H9 (cell line): Measurements from ENCODE around the gene GFPT1. TPM values are rescaled to one million over a fixed set of nuclear protein-coding genes. Genes with fewer than 3 reads are reported as not detected.
A peak's percentile ranks its signal among the peaks of the same experiment; 100 is the strongest.

Source experiments
- DNase-seq: peaks from one replicate; pipeline ENCODE4 v3.0.0-alpha.2; 2017
- H2AFZ ChIP-seq: one replicate; pipeline ENCODE4 v1.6.1; 2013; ENCODE audit warnings: mild to moderate bottlenecking, low read length, control low read depth, moderate library complexity
- H2AK5ac ChIP-seq: 2 replicates; pipeline ENCODE4 v1.6.1; 2013; ENCODE audit warnings: low read length, control low read depth, mixed read lengths; ENCODE audit not compliant: insufficient read length
- H2BK120ac ChIP-seq: one replicate; pipeline ENCODE4 v1.6.1; 2013; ENCODE audit warnings: low read depth, mild to moderate bottlenecking, low read length, control low read depth, inconsistent platforms; ENCODE audit not compliant: poor library complexity, severe bottlenecking
- H2BK12ac ChIP-seq: 2 replicates; pipeline ENCODE4 v1.6.1; 2013; ENCODE audit warnings: low read length, control low read depth, mixed read lengths, low read depth; ENCODE audit not compliant: insufficient read length
- H2BK15ac ChIP-seq: 2 replicates; pipeline ENCODE4 v1.6.1; 2013; ENCODE audit warnings: low read depth, low read length, control low read depth
- H2BK20ac ChIP-seq: one replicate; pipeline ENCODE4 v1.6.1; 2013; ENCODE audit warnings: low read depth, mild to moderate bottlenecking, low read length, control low read depth, inconsistent platforms; ENCODE audit not compliant: poor library complexity, severe bottlenecking
- H2BK5ac ChIP-seq: 2 replicates; pipeline ENCODE4 v1.6.1; 2013; ENCODE audit warnings: low read length, control low read depth, mixed read lengths; ENCODE audit not compliant: insufficient read length
- H3K14ac ChIP-seq: 2 replicates; pipeline ENCODE4 v1.6.1; 2013; ENCODE audit warnings: low read length, control low read depth; ENCODE audit not compliant: insufficient read depth
- H3K18ac ChIP-seq: 2 replicates; pipeline ENCODE4 v1.6.1; 2013; ENCODE audit warnings: low read depth, mild to moderate bottlenecking, mixed read lengths, low read length, control low read depth; ENCODE audit not compliant: insufficient read length
- H3K23ac ChIP-seq: 2 replicates; pipeline ENCODE4 v1.6.1; 2013; ENCODE audit warnings: low read length, control low read depth, mixed read lengths, low read depth; ENCODE audit not compliant: insufficient read length
- H3K23me2 ChIP-seq: 2 replicates; pipeline ENCODE4 v1.6.1; 2013; ENCODE audit warnings: low read depth, mild to moderate bottlenecking, mixed read lengths, low read length, control low read depth; ENCODE audit not compliant: insufficient read length, poor library complexity, severe bottlenecking
- H3K27ac ChIP-seq: 2 replicates; pipeline ENCODE4 v1.5.1; 2013; ENCODE audit warnings: low read length, control low read depth, mixed read lengths, low read depth; ENCODE audit not compliant: insufficient read length
- H3K27me3 ChIP-seq: 2 replicates; pipeline ENCODE4 v1.6.1; 2013; ENCODE audit warnings: low read length, control low read depth, inconsistent platforms; ENCODE audit not compliant: insufficient read depth
- H3K4ac ChIP-seq: 2 replicates; pipeline ENCODE4 v1.6.1; 2013; ENCODE audit warnings: low read depth, mild to moderate bottlenecking, control low read depth, inconsistent platforms, low read length, moderate library complexity
- H3K4me1 ChIP-seq: 2 replicates; pipeline ENCODE4 v1.6.1; 2013; ENCODE audit warnings: low read length, control low read depth, inconsistent platforms; ENCODE audit not compliant: insufficient read depth
- H3K4me2 ChIP-seq: 2 replicates; pipeline ENCODE4 v1.6.1; 2013; ENCODE audit warnings: low read length, control low read depth, mixed read lengths; ENCODE audit not compliant: insufficient read length, insufficient read depth
- H3K56ac ChIP-seq: 2 replicates; pipeline ENCODE4 v1.6.1; 2013; ENCODE audit warnings: low read depth, mild to moderate bottlenecking, mixed read lengths, low read length, control low read depth; ENCODE audit not compliant: insufficient read length
- H3K79me1 ChIP-seq: 2 replicates; pipeline ENCODE4 v1.6.1; 2013; ENCODE audit warnings: low read depth, mild to moderate bottlenecking, moderate library complexity, low read length, control low read depth, inconsistent platforms; ENCODE audit not compliant: insufficient read depth, poor library complexity, severe bottlenecking
- H3K79me2 ChIP-seq: 2 replicates; pipeline ENCODE4 v1.6.1; 2013; ENCODE audit warnings: low read length, control low read depth, inconsistent platforms; ENCODE audit not compliant: insufficient read depth
- H3K9ac ChIP-seq: 2 replicates; pipeline ENCODE4 v1.6.1; 2013; ENCODE audit warnings: low read length, control low read depth, mixed read lengths; ENCODE audit not compliant: insufficient read length; ENCODE audit errors: extremely low read depth
- H3K9me3 ChIP-seq: one replicate; pipeline ENCODE4 v1.6.1; 2013; ENCODE audit warnings: low read depth, low read length, inconsistent platforms; ENCODE audit not compliant: control insufficient read depth
- H3T11ph ChIP-seq: one replicate; pipeline ENCODE4 v1.6.1; 2013; ENCODE audit warnings: mild to moderate bottlenecking, low read length, control low read depth, inconsistent platforms
- H4K20me1 ChIP-seq: one replicate; pipeline ENCODE4 v1.6.1; 2013; ENCODE audit not compliant: control insufficient read depth, insufficient read length, insufficient read depth
- H4K5ac ChIP-seq: 2 replicates; pipeline ENCODE4 v1.6.1; 2013; ENCODE audit warnings: low read depth, mild to moderate bottlenecking, mixed read lengths, low read length, control low read depth; ENCODE audit not compliant: insufficient read length
- H4K8ac ChIP-seq: replicated peaks from 2 replicates; pipeline ENCODE4 v1.6.1; 2013; ENCODE audit warnings: low read length, control low read depth, mixed read lengths, low read depth; ENCODE audit not compliant: insufficient read length
- H4K91ac ChIP-seq: 2 replicates; pipeline ENCODE4 v1.6.1; 2013; ENCODE audit warnings: low read depth, mild to moderate bottlenecking, moderate library complexity, mixed read lengths, low read length, control low read depth; ENCODE audit not compliant: insufficient read length
- H3K27ac Mint-ChIP-seq, 3 experiments: 2 replicates in 2 of 3; 3 replicates in 1 of 3; pipeline ENCODE4 v1.8.0; 2020 to 2021; ENCODE audit warnings: mixed read lengths in 3 of 3, mild to moderate bottlenecking in 1 of 3, moderate library complexity in 1 of 3
- H3K27me3 Mint-ChIP-seq: 2 replicates; pipeline ENCODE4 v1.8.0; 2021; ENCODE audit warnings: low read depth, mild to moderate bottlenecking, moderate library complexity, mixed read lengths
- H3K36me3 Mint-ChIP-seq, 3 experiments: 2 replicates in 2 of 3; 3 replicates in 1 of 3; pipeline ENCODE4 v1.8.0; 2020 to 2021; ENCODE audit warnings: low read depth in 3 of 3, mixed read lengths in 3 of 3; ENCODE audit not compliant: insufficient read depth in 1 of 3
- H3K4me1 Mint-ChIP-seq, 2 experiments: 2 replicates each; pipeline ENCODE4 v1.8.0; 2020; ENCODE audit warnings: mixed read lengths in 2 of 2
- H3K4me3 Mint-ChIP-seq, 2 experiments: 2 replicates in 1 of 2; 3 replicates in 1 of 2; pipeline ENCODE4 v1.8.0; 2020 to 2021; ENCODE audit warnings: mild to moderate bottlenecking in 2 of 2, mixed read lengths in 2 of 2, moderate library complexity in 1 of 2
- H3K9me3 Mint-ChIP-seq, 2 experiments: 2 replicates in 1 of 2; 3 replicates in 1 of 2; pipeline ENCODE4 v1.8.0; 2020; ENCODE audit warnings: mild to moderate bottlenecking in 2 of 2, mixed read lengths in 2 of 2, moderate library complexity in 1 of 2
- CTCF ChIP-seq: fragments of 200-600 bp; sonication (generic); conservative IDR thresholded peaks from 3 replicates; pipeline ENCODE4 v1.8.0; 2021; ENCODE audit warnings: antibody characterized with exemption, mild to moderate bottlenecking
- whole genome bisulfite sequencing: extraction: QIAGEN DNeasy Blood & Tissue Kit; methylation state at CpG from one replicate; pipeline ENCODE4 v1.1.7; 2013; ENCODE audit warnings: missing lambda C conversion rate, low lambda C conversion rate, mixed read lengths; ENCODE audit not compliant: insufficient read length; ENCODE audit errors: extremely low coverage; 5-methylcytosine and 5-hydroxymethylcytosine counted together
- total RNA-seq: library from RNA; stranded (reverse); gene quantifications from 2 replicates; pipeline ENCODE4 v1.2.1, GENCODE V29; 2021

GFPT1 gene
- total RNA-seq, 1 experiment from 2014 or later, result 84.4 TPM

- H3K36me3 Mint-ChIP-seq, result no peaks in the 10 kb centered on the region
- Histone ChIP-seq H3K9me3 (no peaks in the 10 kb centered on the region), H4K8ac (no peak overlapping the region), H3K9ac (no peak overlapping the region), H3K14ac (peak overlapping the region; percentile 64), H2AFZ (no peak overlapping the region), H2BK5ac (no peak overlapping the region), H3K27ac (no peak overlapping the region), H2BK120ac (no peak overlapping the region), H4K20me1 (no peaks in the 10 kb centered on the region), H3K4me2 (peak overlapping the region; percentile 41), H3K79me1 (no peaks in the 10 kb centered on the region), H3K18ac (no peak overlapping the region), H3K23ac (no peak overlapping the region), H3K79me2 (no peaks in the 10 kb centered on the region), H3T11ph (no peak overlapping the region), H2AK5ac (no peak overlapping the region), H3K56ac (no peak overlapping the region), H2BK12ac (no peak overlapping the region), H3K4me1 (no peaks in the 10 kb centered on the region), H2BK20ac (no peak overlapping the region), H3K4ac (no peak overlapping the region), H3K27me3 (no peaks in the 10 kb centered on the region; the same call in 1 of the 2 replicates), H2BK15ac (no peak overlapping the region; the same call in 1 of the 2 replicates), H4K5ac (no peak overlapping the region), H3K23me2 (peaks cover 11% of the 10 kb centered on the region), H4K91ac (no peak overlapping the region)
- H3K4me3 Mint-ChIP-seq, result peak overlapping the region; percentile 68 to 84
- peak; percentile 51 for DNase-seq
- H3K27me3 Mint-ChIP-seq, result peaks cover 48% of the 10 kb centered on the region
- no peak for TF ChIP-seq CTCF
- H3K4me1 Mint-ChIP-seq, result peaks cover 14 to 17% of the 10 kb centered on the region in 2 experiments
- no peak overlapping the region for H3K27ac Mint-ChIP-seq
- H3K9me3 Mint-ChIP-seq, result peaks cover 0 to 9% of the 10 kb centered on the region in 2 experiments; a peak in 3 of 5 replicates
- WGBS, result no CpG with 5 or more reads among the region's 31 CpGs
These were observed 80.6 kb downstream of the GFPT1 start for GRCh38 chr2:69306393-69306821.
